Liver (tissue), 9 donors: ENCODE results near the gene JPH4. TPM values are rescaled to one million over a fixed set of nuclear protein-coding genes. Genes with fewer than 3 reads are reported as not detected.
A peak's percentile ranks its signal among the peaks of the same experiment; 100 is the strongest.

ENCODE experiments used
- DNase-seq: peaks from one replicate; pipeline ENCODE4 v3.0.0-alpha.2; 2017; ENCODE audit warnings: low spot score
- H3K27ac ChIP-seq, 2 donors: one replicate each; pipeline ENCODE4 v1.7.0; 2013; ENCODE audit warnings: inconsistent platforms in 2 of 2, low read length in 2 of 2, control low read depth in 1 of 2, low read depth in 1 of 2, mild to moderate bottlenecking in 1 of 2
- H3K27me3 ChIP-seq, 4 donors: one replicate each; pipeline versions ENCODE4 v1.6.1 to v1.7.0; 2013; ENCODE audit warnings: low read length in 3 of 4, inconsistent platforms in 1 of 4, mild to moderate bottlenecking in 1 of 4, moderate library complexity in 1 of 4; ENCODE audit not compliant: control insufficient read depth in 4 of 4, insufficient read depth in 4 of 4
- H3K36me3 ChIP-seq, 4 donors: one replicate each; pipeline versions ENCODE4 v1.6.1 to v1.7.0; 2013; ENCODE audit warnings: low read length in 3 of 4, mild to moderate bottlenecking in 3 of 4, low read depth in 1 of 4, moderate library complexity in 1 of 4; ENCODE audit not compliant: control insufficient read depth in 4 of 4, insufficient read depth in 3 of 4
- H3K4me1 ChIP-seq, 4 donors: one replicate each; pipeline versions ENCODE4 v1.6.1 to v1.7.0; 2013; ENCODE audit warnings: low read length in 3 of 4, mild to moderate bottlenecking in 3 of 4, moderate library complexity in 1 of 4; ENCODE audit not compliant: control insufficient read depth in 4 of 4, insufficient read depth in 4 of 4
- H3K4me3 ChIP-seq, 3 donors: one replicate each; pipeline versions ENCODE4 v1.6.1 to v1.7.0; 2013; ENCODE audit warnings: low read length in 3 of 3, control low read depth in 1 of 3, low read depth in 1 of 3, mild to moderate bottlenecking in 1 of 3
- H3K9ac ChIP-seq, 2 donors: one replicate each; pipeline ENCODE4 v1.7.0; 2013; ENCODE audit warnings: low read length in 2 of 2, mild to moderate bottlenecking in 2 of 2, moderate library complexity in 2 of 2, control low read depth in 1 of 2, low read depth in 1 of 2
- H3K9me3 ChIP-seq, 4 donors: one replicate each; pipeline versions ENCODE4 v1.6.1 to v1.7.0; 2013; ENCODE audit warnings: low read length in 3 of 4; ENCODE audit not compliant: control insufficient read depth in 4 of 4
- ATF3 ChIP-seq: IDR thresholded peaks from 2 replicates; pipeline ENCODE4 v1.6.1; 2016; ENCODE audit warnings: antibody characterized with exemption
- CTCF ChIP-seq: fragments of 150-350 bp; IDR thresholded peaks from 2 replicates; pipeline ENCODE4 v1.5.1; 2017; ENCODE audit warnings: improper control_type of control experiment, low read depth, low read length; ENCODE audit not compliant: missing input control
- FOXA1 ChIP-seq: IDR thresholded peaks from 2 replicates; pipeline ENCODE4 v1.6.1; 2016; ENCODE audit warnings: antibody characterized with exemption
- FOXA2 ChIP-seq: IDR thresholded peaks from 2 replicates; pipeline ENCODE4 v1.6.1; 2016; ENCODE audit warnings: antibody characterized with exemption
- GABPA ChIP-seq, 2 donors: IDR thresholded peaks in 1 of 2; conservative IDR thresholded peaks in 1 of 2; 2 replicates each; pipeline ENCODE4 v1.6.1; 2016; ENCODE audit warnings: antibody characterized with exemption in 2 of 2, mild to moderate bottlenecking in 1 of 2, moderate library complexity in 1 of 2
- HNF4A ChIP-seq, 2 donors: conservative IDR thresholded peaks; 2 replicates each; pipeline ENCODE4 v1.6.1; 2016; ENCODE audit warnings: antibody characterized with exemption in 2 of 2, mild to moderate bottlenecking in 2 of 2
- JUND ChIP-seq, 2 donors: IDR thresholded peaks; 2 replicates each; pipeline ENCODE4 v1.6.1; 2016; ENCODE audit warnings: antibody characterized with exemption in 2 of 2
- MAX ChIP-seq: IDR thresholded peaks from 2 replicates; pipeline ENCODE4 v1.6.1; 2016; ENCODE audit warnings: antibody characterized with exemption
- NR2F2 ChIP-seq: IDR thresholded peaks from 2 replicates; pipeline ENCODE4 v1.6.1; 2016; ENCODE audit warnings: antibody characterized with exemption
- RAD21 ChIP-seq, 2 donors: IDR thresholded peaks; 2 replicates each; pipeline ENCODE4 v1.6.1; 2016; ENCODE audit warnings: antibody characterized with exemption in 2 of 2, mild to moderate bottlenecking in 2 of 2
- REST ChIP-seq: IDR thresholded peaks from 2 replicates; pipeline ENCODE4 v1.6.1; 2016; ENCODE audit warnings: antibody characterized with exemption, mild to moderate bottlenecking
- RXRA ChIP-seq, 2 donors: IDR thresholded peaks; 2 replicates each; pipeline ENCODE4 v1.6.1; 2017 to 2018; ENCODE audit warnings: antibody characterized with exemption in 2 of 2, mild to moderate bottlenecking in 1 of 2
- SP1 ChIP-seq: IDR thresholded peaks from 2 replicates; pipeline ENCODE4 v1.6.1; 2018; ENCODE audit warnings: antibody characterized with exemption, mild to moderate bottlenecking
- TAF1 ChIP-seq: conservative IDR thresholded peaks from 2 replicates; pipeline ENCODE4 v1.6.1; 2016; ENCODE audit warnings: antibody characterized with exemption, mild to moderate bottlenecking
- ZBTB33 ChIP-seq: IDR thresholded peaks from 2 replicates; pipeline ENCODE4 v1.6.1; 2016; ENCODE audit warnings: antibody characterized with exemption
- WGBS: extraction: QIAGEN DNeasy Blood & Tissue Kit; methylation state at CpG from one replicate; pipeline ENCODE4 v1.1.7; 2013; 5-methylcytosine and 5-hydroxymethylcytosine counted together
- polyA plus RNA-seq, 2 donors: library from polyadenylated mRNA; stranded (reverse) in 1 of 2; unstranded in 1 of 2; fragments of 200-250 nt in 1 of 2; fragments of >200 nt in 1 of 2; fragmentation: Nextera tagmentation in 1 of 2; extraction: Ambion mirVana in 1 of 2; gene quantifications; one replicate each; pipeline versions ENCODE4 v1.2.1 to v1.2.3, GENCODE V29; 2013 to 2015
- total RNA-seq, 2 donors: library from RNA; depleted of rRNA; stranded (reverse); fragments of >200 nt; gene quantifications; one replicate each; pipeline ENCODE4 v1.2.3, GENCODE V29; 2014
- donor health status: healthy.
- donor health status: healthy.
- donor health status: healthy.
- donor health status: healthy.
- donor health status: healthy.

JPH4 gene
- total and polyA plus RNA-seq, 4 donors = 0.07 to 0.24 (median 0.16) TPM

GRCh38 chr14:23540141-23540469 is 38.5 kb downstream of the JPH4 start:
- TF ChIP-seq REST (no peak), FOXA2 (no peak), MAX (no peak), RAD21 (IDR thresholded peaks at IDR 0.05) (no peak), HNF4A (conservative IDR thresholded peaks at IDR 0.05) (no peak), ATF3 (no peak), NR2F2 (no peak), JUND (IDR thresholded peaks at IDR 0.05) (no peak), FOXA1 (no peak), GABPA (IDR thresholded peaks at IDR 0.05 in 1 of 2, conservative IDR thresholded peaks at IDR 0.05 in 1 of 2) (no peak)
- Histone ChIP-seq H3K4me1 (no peaks in the 10 kb centered on the region), H3K4me3 (no peak overlapping the region), H3K9me3 (no peaks in the 10 kb centered on the region), H3K27ac (no peak overlapping the region), H3K27me3 (no peaks in the 10 kb centered on the region), H3K9ac (no peak overlapping the region), H3K36me3 (no peaks in the 10 kb centered on the region)
- 92% methylated on average over 4 of the region's 4 CpGs for WGBS
- no peak for DNase-seq

- TF ChIP-seq RAD21 (IDR thresholded peaks at IDR 0.05) = peak; percentile 53 to 80
- TF ChIP-seq ZBTB33 = no peak
- TF ChIP-seq ATF3 = no peak
- TF ChIP-seq HNF4A (conservative IDR thresholded peaks at IDR 0.05) = no peak
- TF ChIP-seq TAF1 = no peak
- no peak for TF ChIP-seq SP1
- TF ChIP-seq CTCF = peak; percentile 71
- no peak for TF ChIP-seq GABPA (IDR thresholded peaks at IDR 0.05 in 1 of 2, conservative IDR thresholded peaks at IDR 0.05 in 1 of 2)
- no peak for TF ChIP-seq JUND (IDR thresholded peaks at IDR 0.05)
- no peak for TF ChIP-seq NR2F2
- no peak for TF ChIP-seq RXRA (IDR thresholded peaks at IDR 0.05)
- WGBS = 38% methylated on average over 10 of the region's 10 CpGs
- no peak overlapping the region for H3K9ac ChIP-seq
- no peaks in the 10 kb centered on the region for H3K36me3 ChIP-seq
- H3K27ac ChIP-seq = no peak overlapping the region
- H3K4me3 ChIP-seq = no peak overlapping the region
- H3K4me1 ChIP-seq = no peaks in the 10 kb centered on the region
- H3K9me3 ChIP-seq = no peaks in the 10 kb centered on the region
- DNase-seq = no peak
- H3K27me3 ChIP-seq = no peaks in the 10 kb centered on the region
Measured at GRCh38 chr14:23539248-23540140, 39.1 kb downstream of the JPH4 start.
